Astrocyte of the cerebellum (primary cell): ENCODE measurements around the gene MYO19.
"Not testable (repeated sequence)": the region's sequence is repeated elsewhere in the genome, so short reads cannot be mapped to it uniquely, and the experiment has no call there.

Source experiments
- DNase-seq: peaks from one replicate; pipeline ENCODE4 v3.0.0-alpha.2; 2011; ENCODE audit warnings: low read depth
- H3K4me3 ChIP-seq: 2 replicates; pipeline ENCODE4 v1.5.1; 2011; ENCODE audit warnings: mild to moderate bottlenecking, low read depth, low read length, moderate library complexity
- CTCF ChIP-seq: IDR thresholded peaks from 2 replicates; pipeline ENCODE4 v1.5.1; 2012; ENCODE audit warnings: low read length, low read depth, moderate library complexity, mild to moderate bottlenecking; ENCODE audit errors: missing control alignments
- in situ Hi-C: cut with HindIII; loops from 2 replicates; pipeline ENCODE4 v1.10.0; 2017; ENCODE audit warnings: low sequenced_read_pairs

Gene MYO19

GRCh38 chr17:36459601-36460000 lies 75.1 kb downstream of the MYO19 start:
- H3K4me3 ChIP-seq = no peak overlapping the region
- no peak for DNase-seq
- TF ChIP-seq CTCF = no peak
- in situ Hi-C loops = no loop called here

GRCh38 chr17:36459045-36459444 lies 75.6 kb downstream of the MYO19 start:
- H3K4me3 ChIP-seq = no peak overlapping the region
- in situ Hi-C loops = no loop called here
- TF ChIP-seq CTCF = no peak
- no peak for DNase-seq

- H3K4me3 ChIP-seq, in situ Hi-C loops, DNase-seq: not testable (repeated sequence)
These were observed 77.0 kb downstream of the MYO19 start for GRCh38 chr17:36457701-36458100.

GRCh38 chr17:36452888-36453287 lies 81.8 kb downstream of the MYO19 start:
- DNase-seq, H3K4me3 ChIP-seq, in situ Hi-C loops: not testable (repeated sequence)

GRCh38 chr17:36449997-36450396 lies 84.7 kb downstream of the MYO19 start:
- DNase-seq, in situ Hi-C loops, H3K4me3 ChIP-seq: not testable (repeated sequence)
